Activated CD8-positive, alpha-beta memory T cell treated with anti-CD3 and anti-CD28 coated beads for 48 hours (primary cell): ENCODE data around the gene MYBPH.

Source experiments
- DNase-seq, 3 experiments: peaks; one replicate each; pipeline ENCODE4 v3.0.0-alpha.2; 2020; ENCODE audit warnings: low read depth in 2 of 3, low spot score in 2 of 3

The MYBPH gene

DNA sequence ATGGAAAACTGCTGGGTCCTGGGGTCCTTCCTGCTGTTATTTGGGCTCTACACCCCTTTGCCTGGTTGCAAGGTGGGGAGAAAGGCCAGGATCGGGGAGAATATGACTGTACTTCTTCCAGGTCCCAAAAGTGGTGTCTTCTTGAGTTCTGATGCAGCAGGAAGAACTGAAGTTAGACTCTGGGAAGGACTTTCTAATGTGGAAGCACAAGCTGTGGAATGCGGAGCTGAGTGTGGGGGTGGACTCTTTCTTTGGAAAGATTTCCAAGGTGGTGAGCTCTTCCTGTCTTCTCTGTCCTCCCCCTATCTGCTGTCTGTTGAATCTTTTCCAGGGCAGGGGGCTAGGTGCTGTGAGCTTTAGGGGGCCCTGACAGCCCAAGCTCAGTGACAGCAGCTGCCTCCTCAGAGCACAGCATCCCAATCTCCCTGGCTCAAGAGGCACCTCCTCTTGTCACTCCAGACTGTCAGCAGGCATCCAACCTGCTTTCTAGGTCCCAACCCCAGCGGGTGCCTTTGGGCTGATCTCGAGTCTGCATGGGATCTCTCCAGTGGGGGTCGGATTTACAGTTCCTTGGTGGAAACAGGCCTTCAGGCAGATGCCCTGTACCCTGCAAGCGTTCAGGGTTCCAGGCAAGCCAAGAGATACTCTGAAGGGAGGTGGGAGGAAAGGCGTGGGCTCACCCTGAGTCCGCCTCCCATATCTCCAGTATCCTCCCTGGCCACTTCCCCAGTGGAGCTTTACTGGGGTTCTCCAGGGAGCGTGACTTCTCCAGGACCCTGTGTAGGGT is 24.9 kb downstream of the MYBPH start:
- DNase-seq = no peak

DNA sequence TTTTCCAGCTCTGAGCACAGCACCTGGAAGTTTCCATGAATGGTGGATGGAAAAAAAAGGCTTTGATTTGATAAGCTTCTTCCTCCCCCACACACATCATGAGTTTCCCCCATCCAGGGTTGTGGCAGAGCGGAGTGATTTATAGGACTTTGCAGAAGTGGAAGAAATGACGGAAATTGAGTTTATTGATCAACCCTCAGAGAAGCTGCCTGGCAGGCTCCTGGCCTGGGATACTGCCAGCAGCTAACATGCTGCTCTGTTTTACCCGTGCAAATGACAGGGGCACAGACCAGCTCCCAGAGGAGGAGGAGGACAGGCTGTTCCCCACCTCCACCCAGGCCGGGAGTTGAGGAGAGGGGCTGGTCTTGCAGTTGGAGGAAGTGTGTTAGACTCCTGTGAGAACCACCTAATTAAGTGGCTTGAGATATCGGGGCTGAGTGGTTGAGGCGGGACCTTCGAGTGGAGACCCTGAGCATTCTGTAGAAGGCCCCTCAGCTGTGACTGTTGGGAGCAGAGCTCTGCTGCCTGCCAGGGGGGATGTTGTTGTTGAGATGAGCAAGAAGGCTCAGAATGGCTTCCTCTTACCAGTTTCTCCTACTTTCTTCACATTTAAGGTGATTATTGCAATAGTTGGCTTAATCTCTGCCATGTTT is 26.3 kb downstream of the MYBPH start:
- no peak for DNase-seq

DNA sequence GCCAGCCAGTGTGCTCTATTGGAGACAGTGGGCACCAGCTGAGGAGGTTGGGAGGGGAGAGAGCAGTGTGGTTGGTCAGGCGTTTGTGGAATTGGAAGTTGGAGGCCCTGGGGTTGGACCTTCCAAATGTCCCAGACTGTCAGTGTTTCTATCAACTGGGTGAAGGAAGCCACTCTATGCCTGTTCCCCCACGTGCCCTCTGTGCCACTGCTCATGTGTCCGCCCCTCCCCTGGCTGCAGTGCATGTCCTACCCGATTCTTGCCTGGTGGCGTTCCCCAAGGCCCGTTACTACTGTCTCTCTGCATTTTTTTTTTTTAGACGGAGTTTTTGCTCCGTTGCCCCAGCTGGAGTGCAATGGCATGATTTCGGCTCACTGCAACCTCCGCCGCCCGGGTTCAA is 27.0 kb downstream of the MYBPH start:
- no peak for DNase-seq

DNA sequence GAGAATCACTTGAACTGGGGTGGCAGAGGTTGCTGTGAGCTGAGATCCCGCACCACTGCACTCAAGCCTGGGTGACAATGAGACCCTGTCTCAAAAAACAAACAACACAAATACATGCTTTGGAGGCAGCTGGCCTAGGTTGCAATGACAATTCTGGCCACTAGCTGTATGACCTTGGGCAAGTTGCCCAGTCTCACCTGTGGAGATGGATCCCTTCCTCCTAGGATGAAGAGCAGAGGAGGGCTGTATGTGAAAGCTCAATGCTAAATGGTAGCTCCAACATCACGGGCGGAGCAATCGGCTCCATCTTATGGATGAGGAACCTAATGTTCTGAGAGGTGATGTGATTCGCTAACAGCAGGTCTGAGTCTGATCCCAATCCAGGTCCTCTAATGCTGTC is 27.5 kb downstream of the MYBPH start:
- DNase-seq = no peak

DNA sequence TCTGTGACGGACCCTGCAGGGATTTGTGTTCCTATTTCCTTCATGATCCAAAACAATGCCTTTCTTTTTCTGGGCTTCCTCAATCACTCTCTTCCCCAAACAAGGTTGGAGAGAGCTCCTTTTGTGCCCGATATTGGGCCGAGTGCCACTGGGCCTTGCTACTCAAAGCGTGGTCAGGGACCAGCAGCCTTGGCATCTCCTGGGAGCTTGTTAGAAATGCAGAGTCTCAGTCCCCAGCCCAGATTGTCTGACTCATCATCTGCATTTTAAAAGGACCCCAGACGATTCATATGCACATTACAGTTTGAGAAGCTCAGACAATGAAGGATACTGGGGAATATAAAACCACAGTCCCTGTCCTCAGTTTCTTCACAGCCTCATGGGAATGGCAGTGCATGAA is 28.2 kb downstream of the MYBPH start:
- DNase-seq = no peak

DNA sequence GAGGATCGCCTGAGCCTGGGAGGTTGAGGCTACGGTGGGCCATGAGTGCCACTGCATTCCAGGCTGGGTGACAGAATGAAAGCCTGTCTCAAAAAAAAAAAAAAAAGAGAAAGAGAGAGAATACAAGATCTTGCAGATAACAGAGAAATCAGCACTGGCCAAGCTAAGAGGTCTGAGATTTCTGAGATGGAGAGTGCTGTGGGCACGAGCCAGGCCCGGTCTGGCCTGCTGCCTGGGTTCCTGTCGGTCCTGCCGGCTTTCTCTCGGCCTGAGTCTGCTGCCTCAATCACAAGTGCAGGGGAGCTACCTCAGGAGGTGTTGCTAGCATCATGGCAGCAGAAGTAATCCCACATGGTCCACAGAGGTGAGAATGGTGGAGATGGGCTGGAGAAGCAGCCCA is 29.1 kb downstream of the MYBPH start:
- no peak for DNase-seq

DNA sequence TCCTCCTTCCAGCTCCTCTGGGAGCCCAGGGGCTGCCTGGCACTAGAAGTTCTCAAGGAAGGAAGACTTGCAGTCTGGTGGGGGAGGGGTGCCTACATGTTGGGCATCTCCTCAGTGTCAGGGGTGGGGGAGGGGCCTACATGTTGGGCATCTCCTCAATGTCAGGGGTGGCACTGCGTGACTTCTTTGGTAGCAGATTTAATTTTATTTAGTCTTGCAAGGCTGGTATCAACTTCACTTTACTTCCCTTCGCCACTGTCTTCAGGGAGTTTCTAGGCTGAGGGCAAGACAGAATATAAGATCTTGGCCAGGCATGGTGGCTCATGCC is 29.6 kb downstream of the MYBPH start:
- no peak for DNase-seq

DNA sequence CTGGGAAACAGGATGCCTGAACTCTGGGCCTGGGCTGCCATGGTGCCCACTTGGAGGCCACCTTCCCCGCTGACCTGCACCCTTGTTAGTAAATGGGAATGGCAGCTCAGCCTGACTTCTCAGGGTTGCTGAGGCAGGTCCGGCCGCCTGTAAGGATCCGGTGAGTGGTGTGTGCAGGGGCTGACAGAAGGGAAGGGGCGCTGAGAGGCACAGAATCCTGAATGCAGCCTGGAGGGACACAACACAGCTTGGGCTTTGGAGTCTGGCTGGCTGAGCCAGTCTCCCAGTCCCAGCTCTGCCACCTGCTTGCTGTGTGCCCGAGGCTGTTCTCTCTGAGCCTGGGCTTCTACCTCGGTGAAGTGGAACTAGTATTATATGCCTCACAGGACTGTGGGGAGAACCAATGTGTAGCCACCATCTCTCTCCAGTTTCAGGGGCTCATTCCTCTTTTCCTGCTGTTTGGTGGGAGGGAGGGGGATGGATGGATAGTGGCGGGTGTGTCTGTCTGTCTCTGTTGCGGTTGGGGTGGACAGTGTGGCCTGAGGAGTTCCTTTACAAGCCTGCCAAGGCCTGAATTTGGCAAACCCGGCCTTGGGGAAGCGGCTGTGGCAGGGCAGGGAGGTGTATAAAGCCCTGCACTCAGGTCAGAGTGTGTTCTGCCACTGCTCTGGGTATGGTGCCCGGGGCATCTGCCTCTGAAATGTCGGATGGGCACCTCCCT is 30.1 kb downstream of the MYBPH start:
- no peak for DNase-seq

DNA sequence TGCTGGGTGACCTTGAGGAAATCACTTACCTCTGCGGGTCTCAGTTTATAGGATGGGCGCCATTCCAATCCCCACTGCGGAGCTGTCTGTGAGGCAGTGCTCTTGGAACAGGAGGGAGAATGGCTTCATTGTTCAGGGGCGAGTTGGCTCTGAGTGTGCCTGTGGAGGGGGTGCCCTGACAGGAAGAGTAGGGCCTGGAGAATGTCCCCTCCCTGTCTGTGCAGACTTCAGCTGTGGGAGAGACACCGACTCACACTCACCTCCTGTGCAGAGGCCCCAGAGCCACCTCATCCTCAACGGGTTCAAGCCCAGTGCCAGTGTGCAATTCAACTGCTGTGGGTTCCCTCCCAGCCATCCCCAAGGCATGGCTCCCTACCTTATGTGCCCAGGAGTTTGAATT is 31.0 kb downstream of the MYBPH start:
- no peak for DNase-seq

DNA sequence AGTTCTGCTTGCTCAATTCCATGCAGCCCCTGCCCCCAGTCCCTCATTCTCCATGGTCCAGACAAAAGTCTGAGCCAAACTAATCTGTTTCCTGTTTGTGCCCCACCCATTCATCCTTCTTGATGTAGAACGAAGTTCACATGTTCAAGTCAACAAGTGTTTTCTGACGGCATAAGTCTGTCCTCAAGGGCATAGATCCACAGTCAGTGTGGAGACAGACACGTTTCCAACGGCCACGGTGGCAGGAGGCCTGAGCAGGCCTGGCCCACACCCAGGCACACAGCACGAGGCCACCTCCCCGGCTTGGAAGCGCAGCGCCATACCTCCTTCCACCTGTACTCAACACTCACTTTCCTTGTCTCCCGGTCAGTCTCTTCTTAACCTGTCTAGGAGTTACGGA is 32.0 kb downstream of the MYBPH start:
- DNase-seq = no peak

DNA sequence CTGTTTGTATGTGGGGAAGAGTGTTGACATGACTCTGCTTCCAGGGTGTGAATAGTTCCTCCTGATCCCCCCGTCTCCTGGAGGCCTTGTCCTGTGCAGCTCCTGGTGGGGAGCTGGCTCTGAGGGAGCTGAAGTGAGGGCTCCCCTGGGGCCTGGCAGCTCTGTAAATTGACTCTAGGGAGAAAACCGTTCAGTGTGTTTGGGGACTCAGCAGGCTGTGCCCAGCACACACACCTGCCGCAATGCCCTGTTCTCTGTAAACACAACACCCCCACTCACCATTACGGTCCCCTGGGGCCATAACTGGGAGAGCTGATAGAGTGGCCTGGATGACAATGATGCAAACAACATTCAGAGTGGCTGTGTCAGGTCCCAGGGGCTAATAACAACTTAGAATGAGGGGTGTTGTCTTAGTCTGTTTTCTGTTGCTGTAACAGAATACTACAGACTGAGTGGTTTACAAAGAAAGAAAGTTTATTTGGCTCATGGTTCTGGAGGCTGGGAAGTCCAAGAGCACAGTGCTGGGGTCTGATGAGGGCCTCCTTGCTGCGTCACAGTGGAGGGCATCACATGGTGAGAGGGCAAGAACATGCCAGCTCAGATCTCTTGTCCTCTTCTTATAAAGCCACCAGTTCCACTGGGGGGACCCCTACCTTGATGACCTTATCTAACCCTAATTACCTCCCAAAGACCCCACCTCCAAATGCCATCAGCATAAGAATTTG is 32.8 kb downstream of the MYBPH start:
- DNase-seq = no peak

DNA sequence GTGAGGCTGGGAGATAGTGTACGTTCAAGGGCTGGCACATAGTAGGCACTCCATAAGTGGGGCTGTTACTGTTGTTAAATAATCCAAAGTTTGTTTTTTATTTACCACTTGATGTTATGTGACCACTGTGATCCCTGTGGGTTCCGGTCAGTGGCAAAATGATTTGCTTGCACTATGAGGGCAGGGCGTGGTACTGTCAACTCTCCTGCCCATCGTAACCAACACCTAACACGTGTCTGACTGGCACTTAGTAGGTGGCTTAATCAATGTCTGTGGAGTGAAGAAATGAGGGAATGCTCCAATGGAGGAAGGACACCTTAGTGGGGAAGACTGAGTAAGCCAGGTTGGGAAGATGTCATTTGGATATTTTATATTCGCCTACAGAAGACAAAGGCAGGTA is 33.5 kb downstream of the MYBPH start:
- DNase-seq = no peak

DNA sequence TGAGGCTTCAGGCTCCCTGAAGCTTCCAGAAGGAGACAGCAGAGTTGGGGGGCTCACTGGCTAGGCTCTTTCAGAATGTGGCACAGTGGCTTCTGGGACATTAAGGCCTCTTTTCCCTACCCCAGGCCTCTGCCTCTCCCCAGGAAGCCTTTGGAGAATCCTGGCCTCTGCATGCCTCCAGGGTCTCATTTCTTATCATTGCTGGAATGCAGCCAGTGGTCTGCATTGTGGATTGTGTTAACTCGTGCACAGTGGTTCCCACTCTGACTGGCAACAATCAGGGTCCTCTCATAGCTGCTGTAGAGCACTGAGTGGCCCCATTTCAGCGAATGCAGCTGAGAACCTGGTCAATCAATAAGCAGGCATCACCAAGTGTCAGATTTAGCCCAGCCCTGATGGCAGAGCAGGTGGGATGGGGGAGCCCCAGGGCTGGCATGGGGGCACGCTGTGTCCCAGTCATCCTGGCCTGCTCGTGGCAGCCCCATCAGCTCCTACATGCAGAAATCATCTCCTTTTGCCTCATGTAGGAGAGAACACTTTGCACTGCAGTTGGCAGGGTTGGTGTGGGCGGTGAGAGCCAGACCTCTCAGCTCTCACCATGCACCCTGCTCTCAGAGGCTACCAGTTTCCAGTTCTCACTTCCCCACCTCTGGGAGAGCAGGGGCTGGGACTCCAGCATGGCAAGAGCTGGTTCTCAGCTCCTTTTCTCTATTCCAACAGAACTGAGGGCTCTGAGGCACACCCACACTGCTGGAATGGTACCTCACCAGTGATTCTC is 34.7 kb downstream of the MYBPH start:
- DNase-seq = no peak

DNA sequence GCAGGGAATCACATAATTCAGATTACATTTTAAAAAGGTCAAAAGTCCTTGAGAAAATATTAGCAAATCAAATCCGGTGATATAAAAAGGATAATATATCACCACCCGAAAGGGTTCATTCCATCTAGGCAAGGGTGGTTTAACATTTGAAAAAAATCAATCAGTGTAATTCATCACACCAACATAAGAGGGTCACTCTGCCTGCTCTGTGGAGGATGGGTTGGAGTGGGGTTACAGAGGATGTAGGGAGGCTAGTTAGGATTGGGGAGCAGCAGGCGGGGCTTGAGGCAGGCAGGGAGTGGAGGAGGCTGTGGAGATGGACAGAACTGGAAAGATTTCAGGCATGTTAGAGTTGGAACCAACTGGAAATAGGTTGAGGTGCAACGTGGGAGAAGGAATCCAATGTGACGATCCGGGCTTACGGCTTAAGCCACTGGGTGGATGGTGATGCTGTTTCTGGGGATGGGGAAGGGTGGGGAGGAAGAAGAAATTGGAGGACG is 35.6 kb downstream of the MYBPH start:
- no peak for DNase-seq

DNA sequence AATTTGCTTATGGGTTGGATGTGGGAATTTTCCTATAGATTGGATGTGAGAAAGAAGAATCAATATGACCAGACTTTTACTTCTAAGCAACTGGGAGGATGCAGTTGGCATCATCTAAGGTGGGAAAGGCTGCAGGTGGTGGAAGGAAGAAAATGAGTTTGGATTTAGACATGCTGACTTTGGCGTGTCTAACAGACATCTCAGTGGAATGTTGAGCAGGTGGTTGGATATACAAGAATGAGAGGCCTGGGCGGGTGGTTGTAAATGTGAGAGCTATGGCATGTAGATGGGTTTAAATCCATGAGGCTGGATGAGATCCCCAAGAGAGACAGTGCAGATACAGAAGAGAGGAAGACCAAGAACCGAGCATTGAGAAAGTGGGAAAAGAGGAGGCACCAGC is 37.6 kb downstream of the MYBPH start:
- DNase-seq = no peak

DNA sequence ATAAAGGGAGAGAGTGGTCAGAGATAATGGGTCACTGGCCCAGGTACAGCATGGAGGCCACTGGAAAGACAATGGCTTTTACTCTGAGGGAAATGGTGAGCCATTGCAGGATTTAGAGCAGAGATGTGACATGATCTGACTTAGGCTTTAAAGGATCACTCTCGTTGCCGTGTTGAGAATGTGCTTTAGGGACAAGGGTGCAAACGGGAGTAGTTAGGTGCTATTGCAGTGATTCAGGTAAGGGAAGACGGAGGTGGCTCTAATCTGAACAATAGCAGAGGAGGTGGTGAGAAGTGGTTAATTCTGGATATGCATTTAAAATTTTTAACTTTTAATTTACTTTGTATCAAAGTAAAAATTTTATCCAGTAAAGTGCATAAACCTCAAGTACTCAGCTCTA is 38.3 kb downstream of the MYBPH start:
- no peak for DNase-seq

DNA sequence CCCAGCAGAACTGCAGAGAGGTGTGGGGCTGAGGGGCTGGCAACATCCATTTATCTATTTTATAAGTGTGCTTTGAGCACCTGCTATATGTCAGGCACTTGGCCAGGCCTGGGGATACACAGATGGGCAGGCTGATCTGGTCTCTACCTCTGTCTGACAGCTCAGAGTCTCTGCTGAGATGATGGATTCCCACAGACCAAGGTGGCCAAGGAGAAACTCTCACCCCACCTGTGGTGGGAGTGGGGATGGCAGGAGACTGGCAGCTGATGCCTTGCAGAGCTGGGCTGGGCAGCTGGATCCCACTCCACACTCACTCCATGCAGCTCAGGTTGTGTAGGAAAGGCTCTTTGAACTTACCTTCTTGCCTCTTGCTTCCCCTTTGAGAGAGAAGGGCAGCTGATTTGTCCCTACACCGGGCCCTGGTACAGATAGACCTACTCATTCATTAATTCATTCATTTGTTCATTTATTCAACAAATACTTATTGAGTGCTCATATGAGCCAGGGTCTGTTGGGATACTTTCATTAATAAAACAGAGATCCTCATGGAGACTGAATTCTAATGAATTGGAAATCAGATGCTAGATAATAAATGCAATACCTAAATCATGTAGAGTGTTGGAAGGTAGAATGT is 39.1 kb downstream of the MYBPH start:
- DNase-seq = no peak

DNA sequence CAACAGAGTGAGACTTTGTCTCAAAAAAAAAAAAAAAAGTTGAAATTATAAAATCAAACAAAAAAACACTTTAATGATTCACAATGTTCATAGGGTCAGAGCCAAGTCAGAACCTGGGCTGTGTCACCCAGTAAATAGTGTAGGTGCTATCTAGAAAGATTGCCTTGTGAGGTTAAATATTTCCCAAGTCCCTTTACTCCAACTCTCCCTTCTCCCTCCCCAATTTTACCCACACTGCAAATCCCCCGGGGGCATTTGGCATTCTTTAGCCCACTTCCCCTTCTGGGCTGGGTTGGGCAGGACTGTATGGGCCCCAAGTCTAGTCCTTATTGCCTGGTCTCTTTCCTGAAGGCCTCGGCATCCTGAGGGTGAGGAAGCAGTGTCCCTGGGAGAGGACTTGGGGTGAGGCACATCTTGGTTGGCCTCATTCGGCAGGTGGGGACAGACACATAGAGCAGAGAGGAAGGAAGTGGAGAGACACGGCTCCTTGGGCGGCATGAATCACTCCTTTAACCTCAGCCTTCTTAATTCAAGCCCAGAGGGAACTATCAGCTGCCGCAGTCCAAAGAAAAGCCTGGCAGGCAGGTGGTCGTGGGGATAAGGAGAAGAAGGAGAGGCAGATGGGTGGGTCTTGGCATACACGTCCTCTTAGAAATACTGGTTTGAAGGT is 39.9 kb downstream of the MYBPH start:
- no peak for DNase-seq

DNA sequence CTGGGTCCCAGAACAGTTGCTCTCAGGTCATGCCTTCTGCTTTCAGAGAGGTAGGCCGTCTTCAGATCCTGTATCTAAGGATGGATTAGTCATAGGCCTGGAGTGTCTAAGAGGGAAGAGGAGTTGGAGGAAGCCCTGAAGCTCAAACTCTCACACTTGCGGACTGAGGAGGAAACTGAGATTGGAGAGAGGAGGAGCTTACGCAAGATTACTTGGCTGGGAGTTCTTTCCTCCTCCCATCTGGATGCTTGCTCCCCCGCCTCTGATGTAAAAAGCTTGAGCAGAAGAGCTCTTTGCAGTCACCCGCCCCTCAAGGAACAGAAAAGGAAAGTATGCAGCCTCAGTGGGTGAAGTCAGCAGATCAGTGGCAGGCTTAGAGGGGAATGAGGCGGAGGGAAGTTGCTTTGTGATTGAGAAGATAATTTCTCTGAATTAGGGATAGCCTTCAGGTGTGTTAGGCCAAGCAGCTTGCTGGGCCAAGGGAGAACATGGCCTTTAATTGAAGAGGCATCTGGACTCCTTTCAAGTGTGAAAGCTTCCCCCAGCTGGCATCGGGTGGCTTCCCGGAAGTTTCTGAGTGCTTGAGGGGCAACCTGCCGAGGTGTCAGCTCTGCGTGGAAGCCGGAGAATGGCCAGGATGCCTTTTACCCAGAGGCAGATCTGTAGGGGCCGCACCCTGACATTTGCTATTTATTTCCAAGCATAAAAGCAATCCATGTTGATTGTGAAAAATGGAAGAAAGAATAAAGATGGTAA is 41.5 kb downstream of the MYBPH start:
- no peak for DNase-seq
